Cardiac septum (tissue), 1 donor: ENCODE measurements around the gene ROS1. TPM values are rescaled to one million over a fixed set of nuclear protein-coding genes. Genes with fewer than 3 reads are reported as not detected.
"Not testable (repeated sequence)": the region's sequence is repeated elsewhere in the genome, so short reads cannot be mapped to it uniquely, and the experiment has no call there.

ENCODE experiments used
- DNase-seq: peaks from one replicate; pipeline ENCODE4 v3.0.0-alpha.2; 2020; ENCODE audit warnings: low spot score
- intact Hi-C: fragments of 100-400 bp; cut with DNase I; formaldehyde crosslinking; loops from one replicate; pipeline ENCODE4 v1.14.0; 2022
- total RNA-seq: library from RNA; stranded (reverse); fragmentation: NEBNext Ultra II Directional; extraction: Animal tissue kit (Norgen Biotek cat#: 25700); gene quantifications from one replicate; pipeline ENCODE4 v1.2.1, GENCODE V29; 2021
- donor health status: DM: no; HTN: no; CAD: no.

The ROS1 gene
- total RNA-seq, 1 donor from 2014 or later: 0.05 TPM

DNA sequence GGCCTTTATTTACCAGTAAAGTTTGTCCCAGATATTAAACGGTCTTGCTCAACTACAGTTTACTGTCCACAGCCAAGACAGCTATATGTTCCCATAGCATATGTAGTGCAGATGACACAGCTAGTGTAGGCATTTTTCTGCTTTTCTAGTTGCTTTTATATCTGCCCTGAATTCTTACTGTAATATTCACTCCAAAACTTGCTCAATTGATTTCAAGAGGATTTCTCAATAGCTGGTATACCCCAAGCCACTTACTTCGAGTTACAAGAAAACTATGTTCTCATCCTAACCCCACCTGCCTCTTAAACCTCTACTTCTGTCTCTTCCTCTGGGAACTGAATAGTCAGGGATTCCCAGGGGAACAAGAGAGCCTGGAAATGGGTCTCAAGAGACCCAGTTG lies 18.9 kb upstream of the ROS1 start:
- no peak for DNase-seq
- intact Hi-C loops: no loop called here

DNA sequence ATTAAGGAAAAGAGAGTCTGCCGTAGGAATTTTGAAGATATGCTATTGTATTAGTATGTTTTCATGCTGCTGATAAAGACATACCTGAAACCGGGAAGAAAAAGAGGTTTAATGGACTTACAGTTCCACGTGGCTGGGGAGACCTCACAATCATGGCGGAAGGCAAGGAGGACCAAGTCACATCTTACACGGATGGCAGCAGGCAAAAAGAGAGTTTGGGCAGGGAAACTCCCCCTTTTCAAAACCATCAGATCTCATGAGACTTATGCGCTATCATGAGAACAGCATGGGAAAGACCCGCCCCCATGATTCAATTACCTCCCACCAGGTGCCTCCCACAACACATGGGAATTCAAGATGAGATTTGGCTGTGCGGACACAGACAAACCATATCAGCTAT lies 16.6 kb upstream of the ROS1 start:
- intact Hi-C loops, DNase-seq: not testable (repeated sequence)

DNA sequence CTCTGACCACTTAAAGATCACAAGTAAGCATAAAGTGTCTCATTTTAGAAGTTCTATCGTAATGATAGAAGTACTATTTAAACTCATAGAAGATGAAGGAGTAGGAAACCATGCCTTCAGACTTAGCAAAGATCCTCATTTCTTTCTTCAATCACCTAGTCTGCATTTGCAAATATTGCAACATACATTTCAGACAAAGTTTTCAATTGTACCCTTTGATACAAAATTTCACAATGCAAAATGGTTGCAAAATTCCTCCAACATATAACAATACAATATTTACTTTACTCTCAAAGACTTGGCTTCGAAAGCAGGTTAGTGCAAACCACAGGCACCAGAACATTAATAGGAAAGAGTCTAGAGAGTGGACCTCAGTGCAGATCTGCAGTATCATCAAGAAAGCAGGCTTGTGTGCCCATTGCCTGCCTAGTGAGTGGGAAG lies 16.1 kb upstream of the ROS1 start:
- no peak for DNase-seq
- intact Hi-C loops: no loop called here

DNA sequence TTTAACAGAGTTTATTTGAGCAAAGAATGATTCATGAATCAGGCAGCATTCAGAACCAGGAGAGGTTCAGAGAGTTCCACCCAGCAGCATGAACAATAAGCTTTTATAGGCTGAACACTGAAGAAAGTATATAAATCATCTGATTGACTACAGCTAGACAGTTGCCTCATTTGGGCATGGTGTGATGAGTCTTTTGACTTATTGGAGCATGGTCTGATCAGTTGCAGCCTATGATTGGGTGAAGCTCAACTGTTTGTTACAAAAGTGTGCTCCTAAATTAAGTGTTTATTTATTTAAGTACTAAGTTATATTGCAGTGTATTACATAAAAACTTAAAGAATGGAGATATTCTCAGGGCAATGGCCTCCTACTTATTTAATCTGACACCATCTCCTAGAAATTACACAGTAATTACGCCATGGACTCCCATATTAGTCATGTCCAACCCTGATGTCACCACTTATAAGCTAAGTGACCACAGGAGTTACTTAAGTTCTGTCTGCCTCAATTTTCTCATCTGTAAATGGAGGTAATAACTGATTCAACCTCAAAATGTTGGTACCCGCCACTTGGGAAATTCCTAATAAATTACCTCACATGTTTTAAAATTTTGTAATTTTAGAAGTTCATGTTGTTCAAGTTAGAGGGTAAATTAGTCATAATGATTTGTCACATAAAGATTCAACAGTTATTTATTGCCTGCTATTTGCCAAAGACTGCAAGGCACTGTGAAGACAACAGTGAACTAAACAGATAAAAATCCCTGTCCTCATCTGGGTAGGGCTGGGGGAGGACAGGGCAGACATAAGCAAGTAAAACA lies 15.2 kb upstream of the ROS1 start:
- no peak for DNase-seq
- intact Hi-C loops: no loop called here

DNA sequence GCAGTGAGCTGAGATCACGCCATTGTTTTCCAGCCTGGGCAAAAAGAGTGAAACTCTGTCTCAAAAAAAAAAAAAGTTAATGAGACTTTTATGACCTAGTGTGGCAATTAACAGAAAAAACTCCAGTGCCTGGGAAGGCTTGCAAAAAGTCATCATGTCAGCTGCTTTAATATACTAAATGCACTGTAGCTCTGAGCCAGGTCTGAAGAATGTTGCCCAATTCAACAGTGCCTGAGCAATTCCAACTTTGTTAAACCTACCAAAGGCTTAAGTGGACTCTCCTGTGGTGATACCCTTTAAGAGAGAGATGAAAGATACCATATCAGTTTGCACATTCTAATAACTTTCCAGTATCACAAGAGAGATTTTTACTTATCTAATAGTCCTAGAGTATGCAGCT lies 6.5 kb upstream of the ROS1 start:
- intact Hi-C loops: no loop called here
- DNase-seq: no peak

DNA sequence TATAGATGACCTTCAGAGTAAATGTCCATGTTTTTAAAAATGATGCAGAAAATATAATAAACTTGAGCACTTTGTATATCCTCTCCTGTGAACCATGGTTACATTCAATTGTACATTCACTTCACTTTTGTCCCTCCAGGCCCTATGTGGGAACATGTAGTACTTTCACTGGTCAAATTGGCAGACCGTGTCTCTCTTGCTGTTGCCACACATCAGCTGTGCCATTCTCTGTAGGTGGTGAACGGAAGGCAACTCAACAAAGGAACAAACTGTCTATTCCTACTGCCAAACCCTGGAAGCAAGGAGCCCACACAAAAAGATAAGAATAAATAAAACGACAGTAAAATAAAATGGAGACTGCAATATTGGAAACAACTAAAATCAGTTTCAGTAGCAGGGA lies 2.0 kb downstream of the ROS1 start:
- DNase-seq: no peak
- intact Hi-C loops: no loop called here

DNA sequence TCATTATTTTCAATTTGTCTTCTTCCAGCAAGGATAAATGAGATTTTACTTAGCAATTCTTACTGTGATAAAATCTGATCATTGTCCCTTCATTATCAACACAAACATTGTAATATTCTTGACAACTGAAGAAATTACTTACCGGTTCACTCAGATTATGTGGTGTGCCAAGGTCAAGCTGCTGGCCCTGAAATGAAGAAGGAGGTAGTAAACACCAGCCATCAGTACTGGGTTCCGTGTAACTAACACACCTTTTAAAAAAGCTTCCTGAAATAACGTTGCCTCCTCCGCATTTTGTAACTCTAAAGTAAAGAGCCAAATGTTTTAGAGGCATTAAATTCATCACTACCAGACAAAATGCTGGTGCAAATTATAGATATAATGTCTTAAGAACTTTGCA lies 7.4 kb downstream of the ROS1 start:
- no peak for DNase-seq
- intact Hi-C loops: no loop called here

DNA sequence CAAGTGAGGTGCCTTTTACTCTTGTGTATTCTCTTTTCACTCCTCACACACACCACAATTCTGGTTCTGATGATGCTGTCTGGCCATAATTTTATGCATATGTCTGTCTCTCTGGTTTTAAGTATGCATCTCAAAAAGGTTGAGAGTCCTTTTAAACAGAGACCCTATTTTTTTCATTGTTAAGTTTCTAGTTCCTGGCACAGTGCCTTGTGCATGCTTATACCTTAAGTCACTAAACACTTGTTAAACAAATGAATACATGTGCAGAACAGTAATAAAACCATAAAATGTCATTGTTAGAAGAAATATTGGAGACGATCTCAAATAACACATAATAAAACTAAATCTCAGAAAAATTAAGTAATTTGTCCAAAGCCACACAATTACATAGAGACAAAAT lies 7.9 kb downstream of the ROS1 start:
- no peak for DNase-seq
- intact Hi-C loops: no loop called here

DNA sequence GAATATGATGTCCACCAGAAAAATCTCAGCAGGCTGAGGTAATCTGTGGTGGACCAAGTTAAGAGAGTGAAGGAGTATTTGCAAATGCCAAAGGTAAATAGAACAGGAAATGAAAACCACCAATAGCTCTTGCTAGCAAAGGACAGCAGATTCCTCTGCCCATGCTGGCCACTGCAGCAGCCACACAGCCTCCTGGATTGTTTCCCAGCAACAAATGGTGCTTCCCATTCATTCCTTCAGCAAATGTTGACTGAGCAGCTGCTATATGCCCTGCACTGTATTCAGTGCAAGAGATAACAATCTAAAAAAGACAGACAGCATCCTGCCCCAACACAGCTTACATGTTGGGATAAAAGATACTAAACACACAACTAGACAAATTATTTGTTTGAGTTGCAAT lies 11.0 kb downstream of the ROS1 start:
- intact Hi-C loops: no loop called here
- no peak for DNase-seq

DNA sequence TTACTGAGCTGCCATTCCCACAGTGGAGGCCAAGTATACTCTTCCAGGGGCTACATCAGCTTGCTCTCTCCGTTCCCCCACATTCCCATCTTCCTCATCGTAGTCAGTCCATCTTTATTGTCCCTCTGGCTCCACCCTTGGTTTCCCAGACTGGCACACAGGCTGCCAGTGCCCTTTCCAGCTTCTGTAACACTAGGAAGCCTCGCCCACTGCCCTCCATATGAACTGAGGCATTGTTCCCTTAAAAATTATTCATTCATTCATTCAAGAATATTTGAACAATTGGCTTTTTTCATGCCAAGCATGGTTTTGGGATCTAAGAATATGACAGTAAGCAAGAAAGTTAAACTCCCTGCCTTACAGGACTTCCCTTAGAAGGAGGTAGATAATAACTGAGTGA lies 14.3 kb downstream of the ROS1 start:
- intact Hi-C loops: no loop called here
- DNase-seq: no peak

DNA sequence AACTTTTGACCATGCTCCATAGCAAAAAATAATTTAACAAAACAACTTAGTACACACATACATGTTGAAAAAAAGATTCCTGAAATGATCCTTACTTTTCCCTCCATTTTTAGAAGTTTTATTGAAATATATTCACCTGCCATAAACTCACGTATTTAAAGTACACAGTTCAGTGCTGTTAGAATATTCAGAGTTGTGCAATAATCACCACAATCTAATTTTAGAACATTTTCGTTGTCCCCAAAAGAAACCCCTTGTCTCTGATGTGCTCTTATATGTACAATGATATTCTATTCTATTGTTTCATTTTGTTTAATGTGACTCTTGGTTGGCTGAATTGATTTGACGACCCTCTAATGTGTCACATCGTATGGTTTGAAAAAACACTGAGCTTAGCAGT lies 15.9 kb downstream of the ROS1 start:
- DNase-seq: no peak
- intact Hi-C loops: no loop called here

DNA sequence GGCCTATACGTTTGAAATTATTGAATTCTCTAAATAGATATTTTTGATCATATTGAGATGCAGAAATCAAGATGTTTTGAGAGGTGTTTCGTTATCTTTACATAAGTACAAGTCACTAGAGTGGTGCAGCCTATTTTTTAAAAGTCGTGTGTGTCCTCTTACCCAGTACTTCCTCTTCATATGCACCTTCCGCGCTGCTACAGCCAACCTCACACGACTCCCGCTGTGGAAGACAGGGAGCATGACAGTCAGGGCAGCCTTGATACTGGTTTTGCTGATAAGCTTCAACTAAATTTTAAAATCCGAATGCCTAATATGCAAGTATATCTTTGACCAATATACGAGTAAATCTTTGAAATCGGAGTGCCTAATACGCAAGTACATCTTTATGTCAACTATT lies 16.3 kb downstream of the ROS1 start:
- DNase-seq: no peak
- intact Hi-C loops: no loop called here

DNA sequence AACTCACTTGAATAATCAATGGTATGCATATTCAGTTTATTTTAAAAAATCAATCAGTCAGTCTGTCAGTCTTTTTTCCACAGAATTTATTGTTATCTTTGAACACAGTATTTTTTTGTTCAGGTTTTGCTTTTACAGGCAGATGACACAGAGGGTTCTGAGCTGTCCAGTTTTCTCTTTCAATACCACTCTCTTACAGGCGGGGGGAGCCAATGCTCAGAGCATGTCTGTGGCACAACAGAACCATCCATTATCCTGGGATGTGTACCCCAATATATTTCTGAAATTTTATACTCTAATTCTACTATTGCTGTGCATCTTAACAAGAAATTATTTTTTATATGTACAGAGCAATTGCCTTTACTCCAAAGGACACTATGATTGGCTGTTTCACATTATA lies 21.2 kb downstream of the ROS1 start:
- intact Hi-C loops: no loop called here

DNA sequence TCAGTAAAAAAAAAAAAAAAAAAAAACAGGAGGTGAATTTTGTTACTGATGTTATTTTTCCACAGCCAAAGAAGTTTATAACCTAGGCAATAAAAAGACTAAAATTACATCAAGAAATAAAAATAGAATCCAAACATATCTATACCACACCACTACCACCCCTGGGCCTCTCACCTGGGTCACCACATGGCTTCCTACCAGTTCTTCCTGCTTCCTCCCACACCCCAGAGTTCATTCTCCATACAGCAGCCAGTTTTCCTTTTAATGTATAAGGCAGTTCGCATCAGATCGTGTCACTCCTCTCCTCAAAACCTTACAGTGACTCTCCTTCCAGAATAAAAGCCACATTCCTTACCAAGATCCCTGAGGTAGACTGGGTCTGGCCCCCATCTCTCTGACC lies 23.9 kb downstream of the ROS1 start:
- intact Hi-C loops: no loop called here
- no peak for DNase-seq

More for the DNA sequence above, 21.2 kb downstream of the ROS1 start:
- DNase-seq: no peak

DNA sequence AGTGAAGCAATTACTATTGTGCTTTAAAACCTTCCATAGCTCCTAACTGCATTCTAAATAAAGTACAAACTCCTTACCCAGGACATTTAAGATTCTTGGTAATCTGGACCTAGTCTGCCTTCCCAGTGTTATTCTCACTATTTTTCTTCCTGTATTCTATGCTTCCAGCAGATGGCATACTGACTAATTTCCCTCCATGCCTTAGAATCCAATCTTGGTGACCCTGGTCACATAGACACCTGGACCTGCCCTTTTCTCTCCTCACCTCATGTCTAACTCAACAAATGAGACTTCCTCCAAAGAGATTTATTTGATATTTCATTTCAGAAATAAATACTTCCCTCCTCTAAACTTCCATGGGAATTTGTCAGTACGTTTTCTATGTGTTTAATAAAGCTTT lies 25.8 kb downstream of the ROS1 start:
- intact Hi-C loops: no loop called here
- DNase-seq: no peak

DNA sequence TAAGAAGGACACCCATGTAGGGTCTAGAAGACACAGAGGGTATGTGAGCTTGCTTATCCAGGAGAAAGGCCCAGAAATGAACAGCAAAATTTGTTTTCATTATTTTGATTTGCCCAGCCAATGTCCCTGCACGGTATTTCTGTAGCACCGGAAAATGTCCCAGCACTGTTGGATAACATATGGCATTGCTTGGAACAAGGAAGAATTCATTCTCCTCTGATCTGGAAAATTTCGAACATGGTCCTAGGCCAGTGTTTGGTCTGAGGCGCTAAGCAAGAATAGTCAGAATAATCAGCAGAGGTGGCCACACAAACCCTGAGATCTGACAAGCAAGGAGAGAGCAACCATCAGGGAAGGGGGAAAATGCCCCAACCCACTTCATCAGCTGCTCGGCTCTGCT lies 26.6 kb downstream of the ROS1 start:
- intact Hi-C loops: no loop called here
- no peak for DNase-seq

DNA sequence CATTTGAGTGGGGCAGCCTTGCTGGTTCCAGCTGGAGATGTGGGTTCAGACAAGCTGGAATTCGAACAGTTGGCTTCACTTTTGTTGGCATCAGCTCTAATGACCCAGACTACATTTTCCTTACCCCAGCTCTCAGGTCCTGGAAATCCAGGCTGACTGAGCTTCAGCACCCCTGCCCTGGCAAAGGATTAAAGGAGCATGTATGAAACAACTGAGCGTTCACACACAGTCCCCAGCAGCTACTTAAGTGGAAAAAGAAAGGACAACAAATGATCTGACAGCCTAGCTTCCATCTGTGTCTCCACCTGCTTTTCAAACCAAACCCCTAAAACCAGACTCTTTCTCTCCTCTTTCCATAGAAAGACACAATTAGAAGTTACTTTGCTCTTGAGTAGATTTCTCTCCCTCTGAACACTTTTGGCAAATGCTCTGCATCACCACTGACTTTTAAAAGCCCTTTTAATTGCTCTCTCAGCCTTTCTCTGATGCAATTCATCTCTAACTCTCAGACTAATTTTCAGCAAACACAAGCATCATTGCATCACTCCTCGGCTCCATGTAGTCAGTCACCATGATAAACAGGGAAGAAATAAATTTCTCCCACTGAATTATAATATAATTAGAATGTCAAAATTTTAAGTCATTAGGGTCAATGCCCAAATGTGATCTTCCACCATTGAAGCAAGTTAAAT lies 28.1 kb downstream of the ROS1 start:
- intact Hi-C loops: no loop called here
- DNase-seq: no peak

DNA sequence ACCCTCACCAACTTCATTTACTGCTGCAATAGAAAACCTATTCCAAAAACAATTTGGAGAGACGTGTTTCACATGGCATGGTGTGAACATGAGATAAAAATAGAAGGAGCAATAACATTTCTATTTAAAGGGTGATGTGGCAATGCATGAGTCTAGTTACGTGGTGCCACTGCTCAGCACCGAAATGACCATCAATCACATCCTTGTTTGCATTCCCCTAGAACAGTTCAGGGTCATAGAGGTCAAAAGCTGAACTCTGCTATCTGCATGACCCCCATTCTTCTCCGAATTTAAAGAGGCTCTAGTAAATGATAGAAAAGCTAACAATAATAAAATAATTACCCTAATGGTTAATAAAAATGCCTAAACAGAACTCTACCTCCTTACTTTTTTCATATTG lies 29.5 kb downstream of the ROS1 start:
- DNase-seq: no peak
- intact Hi-C loops: no loop called here

DNA sequence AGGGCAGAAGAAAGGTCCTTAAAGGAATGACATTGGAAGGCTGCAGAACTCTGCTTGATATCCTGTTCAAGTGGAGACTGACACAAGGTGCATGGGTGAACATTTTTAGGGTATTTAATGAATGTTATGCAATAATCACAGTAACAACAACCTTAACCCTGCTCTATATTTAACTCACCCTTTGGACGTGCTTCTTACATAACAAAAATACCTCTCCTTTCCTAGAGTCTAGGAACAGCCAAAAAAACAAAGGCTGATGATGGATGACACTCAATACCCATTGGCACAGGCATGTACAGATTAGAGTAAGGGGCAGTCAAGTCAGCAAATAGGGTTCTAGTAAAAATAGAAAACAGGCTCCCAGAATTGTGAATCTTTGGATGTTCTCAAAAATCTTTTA lies 30.6 kb downstream of the ROS1 start:
- DNase-seq: no peak
- intact Hi-C loops: no loop called here

DNA sequence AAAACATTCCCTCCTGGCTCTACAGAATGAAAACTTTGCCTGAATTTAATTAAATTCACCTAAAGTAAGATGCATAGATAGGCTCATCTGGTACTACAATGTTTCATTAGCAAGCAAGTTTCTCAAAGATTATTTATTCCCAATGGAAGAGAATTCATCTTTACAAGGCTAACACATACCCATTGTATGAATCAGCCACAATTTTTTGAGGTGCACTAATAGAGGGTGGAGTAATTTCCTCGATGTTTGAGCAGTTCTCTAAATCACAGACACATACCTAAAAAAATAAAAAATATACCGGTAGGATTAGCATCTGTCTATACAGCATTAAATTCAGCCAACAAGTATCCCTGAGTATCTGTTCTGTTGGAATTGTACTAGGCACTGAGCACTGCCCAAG lies 32.7 kb downstream of the ROS1 start:
- intact Hi-C loops: no loop called here
- DNase-seq: no peak

DNA sequence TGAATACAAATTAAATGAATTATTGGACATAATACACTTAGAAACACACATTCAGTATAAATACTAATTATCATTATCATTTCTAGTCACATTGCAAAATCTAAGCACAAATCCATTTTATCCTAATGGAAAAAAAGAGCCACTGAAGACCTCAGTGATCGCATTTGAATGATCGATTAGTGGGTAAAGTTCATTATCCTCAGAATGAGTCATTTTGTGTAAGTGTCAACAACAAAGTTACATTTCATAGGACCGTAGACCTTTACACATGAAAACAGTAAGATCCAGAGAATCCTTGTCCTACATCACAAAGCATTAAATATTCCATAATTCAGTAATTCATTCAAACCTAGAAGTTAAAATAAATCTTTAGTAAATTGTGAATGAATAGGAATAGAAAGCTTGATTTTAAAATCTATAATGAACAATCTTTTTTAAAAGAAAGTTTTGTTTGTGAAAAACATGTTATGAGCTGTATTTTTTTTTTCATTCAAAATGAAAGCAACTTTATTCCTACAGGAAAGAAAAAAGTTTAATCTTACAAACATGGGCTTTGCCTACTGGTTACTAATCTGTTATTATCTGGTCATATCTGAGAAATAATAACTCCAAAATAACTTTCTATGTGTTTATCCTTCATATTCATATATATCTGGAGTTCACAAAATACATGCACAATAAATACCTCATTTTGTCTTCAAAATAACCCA lies 33.7 kb downstream of the ROS1 start:
- intact Hi-C loops: no loop called here
- no peak for DNase-seq
